Neural progenitor cell (in vitro differentiated cells): Measurements from ENCODE around the gene MKRN2. TPM values are rescaled to one million over a fixed set of nuclear protein-coding genes. Genes with fewer than 3 reads are reported as not detected.

Source experiments
- DNase-seq: peaks from one replicate; pipeline ENCODE4 v3.0.0-alpha.2; 2016; ENCODE audit warnings: low spot score
- H2AFZ ChIP-seq: fragments of 200-600 bp; sonication (generic); replicated peaks from 2 replicates; pipeline ENCODE4 v1.6.1; 2016; ENCODE audit warnings: antibody characterized with exemption
- H3F3A ChIP-seq: fragments of 200-600 bp; sonication (generic); 2 replicates; pipeline ENCODE4 v1.6.1; 2016; ENCODE audit warnings: antibody characterized with exemption, low read depth
- H3K27ac ChIP-seq: fragments of 200-600 bp; sonication (generic); 2 replicates; pipeline ENCODE4 v1.5.1; 2016; ENCODE audit warnings: mild to moderate bottlenecking
- H3K27me3 ChIP-seq: fragments of 200-600 bp; sonication (generic); 2 replicates; pipeline ENCODE4 v1.6.1; 2016; ENCODE audit warnings: mild to moderate bottlenecking, moderate library complexity
- H3K36me3 ChIP-seq: fragments of 200-600 bp; sonication (generic); 2 replicates; pipeline ENCODE4 v1.5.1; 2016
- H3K4me1 ChIP-seq: fragments of 200-600 bp; sonication (generic); 2 replicates; pipeline ENCODE4 v1.6.1; 2016; ENCODE audit warnings: mixed run types
- H3K4me2 ChIP-seq: fragments of 200-600 bp; sonication (generic); 2 replicates; pipeline ENCODE4 v1.6.1; 2016
- H3K4me3 ChIP-seq: fragments of 200-600 bp; sonication (generic); 2 replicates; pipeline ENCODE4 v1.5.1; 2016
- H3K79me2 ChIP-seq: fragments of 200-600 bp; sonication (generic); 2 replicates; pipeline ENCODE4 v1.6.1; 2016; ENCODE audit warnings: low read depth
- H3K9ac ChIP-seq: fragments of 200-600 bp; sonication (generic); 2 replicates; pipeline ENCODE4 v1.6.1; 2016
- H3K9me3 ChIP-seq: fragments of 200-600 bp; sonication (generic); 2 replicates; pipeline ENCODE4 v1.5.1; 2016; ENCODE audit warnings: low read depth
- H4K20me1 ChIP-seq: fragments of 200-600 bp; sonication (generic); 2 replicates; pipeline ENCODE4 v1.6.1; 2016; ENCODE audit warnings: low read depth
- H3K27ac Mint-ChIP-seq: 3 replicates; pipeline ENCODE4 v1.8.0; 2021; ENCODE audit warnings: mixed read lengths
- H3K27me3 Mint-ChIP-seq: 2 replicates; pipeline ENCODE4 v1.8.0; 2022; ENCODE audit warnings: low read depth, mild to moderate bottlenecking, inconsistent platforms, moderate library complexity, mixed read lengths; ENCODE audit not compliant: insufficient read depth
- H3K36me3 Mint-ChIP-seq: 3 replicates; pipeline ENCODE4 v1.8.0; 2021; ENCODE audit warnings: mixed read lengths
- H3K4me1 Mint-ChIP-seq: 3 replicates; pipeline ENCODE4 v1.8.0; 2021; ENCODE audit warnings: mixed read lengths
- H3K4me3 Mint-ChIP-seq: 3 replicates; pipeline ENCODE4 v1.8.0; 2021; ENCODE audit warnings: mild to moderate bottlenecking, moderate library complexity, mixed read lengths
- H3K9me3 Mint-ChIP-seq: 3 replicates; pipeline ENCODE4 v1.8.0; 2020; ENCODE audit warnings: mixed read lengths
- CTCF ChIP-seq: fragments of 200-600 bp; sonication (generic); IDR thresholded peaks from 2 replicates; pipeline ENCODE4 v1.5.1; 2017; ENCODE audit warnings: antibody characterized with exemption, mild to moderate bottlenecking
- EZH2 ChIP-seq: fragments of 200-600 bp; sonication (generic); IDR thresholded peaks from 2 replicates; pipeline ENCODE4 v1.6.1; 2017; ENCODE audit warnings: antibody characterized with exemption, mild to moderate bottlenecking, moderate library complexity
- EZH2phosphoT487 ChIP-seq: fragments of 200-600 bp; sonication (generic); IDR thresholded peaks from 2 replicates; pipeline ENCODE4 v1.6.1; 2017; ENCODE audit warnings: antibody characterized with exemption
- total RNA-seq: library from RNA; depleted of rRNA; stranded (reverse); fragments of >200 nt; gene quantifications from 2 replicates; pipeline ENCODE4 v1.2.3, GENCODE V29; 2015; ENCODE audit warnings: low replicate concordance

The MKRN2 gene
- total RNA-seq, 1 donor from 2014 or later = 26.5 TPM

- Mint-ChIP-seq H3K9me3 (no peaks in the 10 kb centered on the region), H3K36me3 (peaks cover 20% of the 10 kb centered on the region), H3K4me3 (no peak overlapping the region), H3K4me1 (no peaks in the 10 kb centered on the region), H3K27ac (no peak overlapping the region), H3K27me3 (no peaks in the 10 kb centered on the region)
- Histone ChIP-seq H3K4me2 (no peak overlapping the region), H3F3A (no peaks in the 10 kb centered on the region), H3K4me3 (no peak overlapping the region), H3K4me1 (no peaks in the 10 kb centered on the region), H4K20me1 (peaks cover 48% of the 10 kb centered on the region), H2AFZ (no peak overlapping the region), H3K9ac (no peak overlapping the region), H3K27me3 (no peaks in the 10 kb centered on the region), H3K79me2 (peaks cover 63% of the 10 kb centered on the region), H3K36me3 (peaks cover 20% of the 10 kb centered on the region), H3K9me3 (no peaks in the 10 kb centered on the region), H3K27ac (no peak overlapping the region)
- TF ChIP-seq EZH2phosphoT487 (no peak), EZH2 (no peak), CTCF (no peak)
- no peak for DNase-seq
Observed at GRCh38 chr3:12611117-12611516, 54.2 kb downstream of the MKRN2 start.

GRCh38 chr3:12612514-12613226, 55.8 kb downstream of the MKRN2 start:
- Histone ChIP-seq H4K20me1 (peaks cover 59% of the 10 kb centered on the region), H3K9ac (no peak overlapping the region), H3K36me3 (peaks cover 18% of the 10 kb centered on the region), H3K4me3 (no peak overlapping the region), H3K4me2 (no peak overlapping the region), H3K4me1 (no peaks in the 10 kb centered on the region), H3K9me3 (no peaks in the 10 kb centered on the region), H3K27ac (no peak overlapping the region), H3K79me2 (peaks cover 78% of the 10 kb centered on the region), H3F3A (no peaks in the 10 kb centered on the region), H3K27me3 (no peaks in the 10 kb centered on the region), H2AFZ (no peak overlapping the region)
- no peak overlapping the region for H3K4me3 Mint-ChIP-seq
- DNase-seq = no peak
- no peaks in the 10 kb centered on the region for H3K27me3 Mint-ChIP-seq
- H3K4me1 Mint-ChIP-seq = no peaks in the 10 kb centered on the region
- H3K9me3 Mint-ChIP-seq = no peaks in the 10 kb centered on the region
- peaks cover 20% of the 10 kb centered on the region for H3K36me3 Mint-ChIP-seq
- no peak for TF ChIP-seq EZH2phosphoT487
- TF ChIP-seq EZH2 = no peak
- TF ChIP-seq CTCF = no peak
- H3K27ac Mint-ChIP-seq = no peak overlapping the region

- H3K4me3 ChIP-seq = no peak overlapping the region
- peaks cover 18% of the 10 kb centered on the region for H3K36me3 ChIP-seq
Observed at GRCh38 chr3:12613250-12613649, 56.4 kb downstream of the MKRN2 start.

More at GRCh38 chr3:12613250-12613649, 56.4 kb downstream of the MKRN2 start:
- no peak overlapping the region for H3K4me2 ChIP-seq
- Mint-ChIP-seq H3K36me3 (peaks cover 20% of the 10 kb centered on the region), H3K9me3 (no peaks in the 10 kb centered on the region), H3K27ac (no peak overlapping the region), H3K4me1 (no peaks in the 10 kb centered on the region), H3K4me3 (no peak overlapping the region), H3K27me3 (no peaks in the 10 kb centered on the region)
- H3K27ac ChIP-seq = no peak overlapping the region
- no peak overlapping the region for H2AFZ ChIP-seq
- H3K4me1 ChIP-seq = no peaks in the 10 kb centered on the region
- H3F3A ChIP-seq = no peaks in the 10 kb centered on the region
- H3K9ac ChIP-seq = no peak overlapping the region
- TF ChIP-seq EZH2phosphoT487 = no peak
- TF ChIP-seq EZH2 = no peak
- TF ChIP-seq CTCF = no peak
- H3K9me3 ChIP-seq = no peaks in the 10 kb centered on the region
- no peak for DNase-seq
- H3K79me2 ChIP-seq = peaks cover 84% of the 10 kb centered on the region
- peaks cover 60% of the 10 kb centered on the region for H4K20me1 ChIP-seq
- no peaks in the 10 kb centered on the region for H3K27me3 ChIP-seq
